Activated CD4-positive, alpha-beta T cell treated with anti-CD3 and anti-CD28 coated beads, Interleukin-2, amount 50 U/mL, for 24 hours (primary cell): ENCODE data around the gene FOXP2.

Experiments
- DNase-seq, 2 donors: peaks; one replicate each; pipeline ENCODE4 v3.0.0-alpha.2; 2020; ENCODE audit warnings: low read depth in 1 of 2, low spot score in 1 of 2

FOXP2 gene

GRCh38 chr7:114650491-114650890 is 235.9 kb downstream of the FOXP2 start:
- DNase-seq, result no peak

GRCh38 chr7:114652041-114652440 is 237.4 kb downstream of the FOXP2 start:
- DNase-seq, result no peak

- no peak for DNase-seq
Measured at GRCh38 chr7:114653364-114654088, 238.9 kb downstream of the FOXP2 start.

DNA sequence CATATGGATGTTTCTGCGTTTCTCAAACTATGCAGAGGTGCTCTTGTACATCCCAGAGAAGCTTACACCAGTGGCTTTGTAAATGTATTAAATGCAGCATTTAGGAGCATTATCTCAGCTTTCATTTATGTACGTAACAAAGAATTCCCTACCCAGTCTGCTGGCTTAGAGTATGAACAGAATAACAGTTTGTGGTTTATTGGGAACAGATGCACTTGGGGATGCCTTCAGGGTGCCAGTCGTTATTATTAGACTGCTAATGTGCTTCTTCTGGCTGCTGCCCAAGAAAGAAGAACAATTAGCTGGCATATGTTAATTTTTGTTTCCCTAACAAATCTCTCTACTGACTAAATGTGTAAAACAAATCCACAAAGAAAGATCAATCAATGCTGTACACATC is 241.9 kb downstream of the FOXP2 start:
- no peak for DNase-seq

- no peak for DNase-seq
Measured at GRCh38 chr7:114657279-114657678, 242.7 kb downstream of the FOXP2 start.

DNA sequence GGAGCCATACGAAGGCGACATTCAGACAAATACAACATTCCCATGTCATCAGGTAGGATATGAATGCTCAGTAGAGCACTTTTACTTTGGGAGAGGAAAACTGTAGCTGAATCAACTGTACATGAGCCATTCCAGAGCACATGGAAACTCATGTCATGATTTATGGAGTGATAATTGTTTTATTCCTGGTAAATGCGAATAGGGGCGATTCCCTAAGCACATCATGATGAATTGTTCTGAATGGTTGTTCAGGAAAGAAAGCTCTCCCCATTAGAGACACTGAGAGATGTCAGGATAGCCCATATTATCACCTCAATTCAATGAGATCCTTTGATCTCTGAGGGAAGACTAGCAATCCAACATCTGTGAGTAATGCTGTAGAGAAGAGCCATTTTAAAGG is 243.6 kb downstream of the FOXP2 start:
- no peak for DNase-seq

GRCh38 chr7:114659409-114660125 is 245.0 kb downstream of the FOXP2 start:
- DNase-seq, result no peak

DNA sequence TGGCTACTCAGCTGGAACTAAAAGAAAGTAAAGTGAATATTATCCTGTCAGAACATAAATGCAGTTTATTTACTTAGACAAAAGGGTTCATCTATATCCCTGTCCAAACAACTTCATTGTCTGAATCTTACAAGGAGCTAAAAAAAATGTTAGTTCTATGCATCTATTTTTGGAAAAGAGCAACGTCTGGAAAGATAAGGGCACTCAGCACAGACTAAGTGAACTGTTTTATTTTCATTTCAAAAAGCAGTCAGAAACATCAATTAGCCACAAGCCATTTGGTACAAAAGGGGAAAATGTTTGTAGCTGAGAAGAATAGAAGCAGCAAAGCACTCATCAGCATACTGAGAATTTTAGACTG is 245.5 kb downstream of the FOXP2 start:
- DNase-seq, result no peak

DNA sequence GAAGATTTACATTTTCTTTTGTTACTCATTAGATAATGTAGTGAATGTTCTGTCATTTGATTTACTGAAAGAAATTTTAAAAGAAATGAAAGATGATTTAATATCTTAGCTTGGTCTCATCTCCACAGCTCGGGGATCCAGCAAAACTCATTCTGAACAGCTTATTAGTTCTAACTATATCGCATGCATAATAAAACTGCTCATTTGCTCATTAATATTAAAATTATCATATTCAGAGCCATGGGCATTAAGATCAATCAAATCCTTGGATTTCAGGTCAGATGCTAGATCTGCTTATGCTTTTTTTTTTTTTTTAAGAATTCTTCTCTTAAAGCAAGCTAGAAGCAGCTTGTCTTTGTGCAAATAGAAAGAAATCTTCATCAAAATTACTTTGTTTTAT is 246.1 kb downstream of the FOXP2 start:
- DNase-seq, result no peak

DNA sequence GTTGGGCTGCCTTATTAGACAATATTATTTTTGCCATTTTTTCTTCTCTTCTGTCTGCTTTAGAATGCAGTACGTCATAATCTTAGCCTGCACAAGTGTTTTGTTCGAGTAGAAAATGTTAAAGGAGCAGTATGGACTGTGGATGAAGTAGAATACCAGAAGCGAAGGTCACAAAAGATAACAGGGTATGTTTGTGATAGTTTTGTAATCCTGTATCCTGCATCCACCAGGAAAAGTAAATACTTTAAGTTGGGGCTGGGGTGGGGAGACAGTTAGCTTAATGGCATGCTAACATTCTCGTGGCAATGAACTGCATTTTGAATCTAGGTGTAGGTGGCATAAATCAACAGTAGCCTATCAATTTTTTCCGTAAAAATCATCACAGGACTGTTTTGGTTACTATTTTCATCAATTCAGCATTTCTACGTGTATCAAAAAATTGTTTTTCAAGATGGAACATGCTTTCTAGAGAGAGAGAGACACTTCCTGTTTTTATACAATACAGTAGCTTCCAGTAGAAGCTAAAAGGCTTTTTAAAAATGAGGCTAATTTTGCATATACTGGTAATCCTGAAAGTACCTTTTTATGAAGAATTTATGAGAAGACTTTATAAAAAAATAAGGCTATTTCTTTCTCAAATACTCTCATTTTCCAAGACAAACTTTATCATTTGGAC is 247.5 kb downstream of the FOXP2 start:
- no peak for DNase-seq

DNA sequence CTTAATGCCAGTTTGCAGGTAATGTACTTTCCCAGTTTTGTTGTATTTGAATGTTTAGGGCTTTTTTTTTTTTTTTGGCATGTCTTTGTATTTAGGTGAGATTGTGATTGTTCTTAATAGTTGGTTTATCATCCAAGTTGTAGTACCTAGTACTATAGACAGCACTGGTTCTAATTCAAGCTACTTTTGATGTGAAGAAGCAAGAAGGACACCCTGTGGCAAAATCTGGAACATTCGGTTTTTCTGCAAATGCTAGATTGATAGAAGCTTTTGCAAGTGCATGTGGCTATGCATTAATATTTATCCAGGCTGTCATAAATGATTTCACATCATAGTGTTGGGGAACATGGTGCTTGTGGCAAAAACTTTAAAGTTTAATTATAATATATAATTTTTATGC is 248.9 kb downstream of the FOXP2 start:
- no peak for DNase-seq

- no peak for DNase-seq
Measured at GRCh38 chr7:114670676-114671075, 256.1 kb downstream of the FOXP2 start.

GRCh38 chr7:114671563-114672123 is 257.0 kb downstream of the FOXP2 start:
- no peak for DNase-seq

DNA sequence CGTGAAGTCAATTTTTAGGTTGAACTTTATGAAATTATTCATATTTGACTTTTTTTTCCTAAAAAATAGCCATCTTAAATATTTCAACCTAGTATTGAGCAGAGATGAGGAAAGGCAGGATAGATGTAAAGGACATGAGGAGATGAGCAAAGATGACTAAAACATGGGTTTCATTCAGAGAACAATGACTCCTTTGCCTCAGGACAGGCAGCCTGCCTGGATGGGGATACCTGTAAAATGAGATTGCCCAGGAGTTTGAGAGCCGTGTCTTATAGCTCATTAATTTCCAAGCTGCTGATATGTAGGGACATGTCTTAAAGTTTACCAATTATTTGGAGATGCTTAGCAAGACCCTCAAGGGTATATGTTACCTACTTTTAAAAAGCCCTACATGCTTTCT is 263.5 kb downstream of the FOXP2 start:
- DNase-seq, result no peak

DNA sequence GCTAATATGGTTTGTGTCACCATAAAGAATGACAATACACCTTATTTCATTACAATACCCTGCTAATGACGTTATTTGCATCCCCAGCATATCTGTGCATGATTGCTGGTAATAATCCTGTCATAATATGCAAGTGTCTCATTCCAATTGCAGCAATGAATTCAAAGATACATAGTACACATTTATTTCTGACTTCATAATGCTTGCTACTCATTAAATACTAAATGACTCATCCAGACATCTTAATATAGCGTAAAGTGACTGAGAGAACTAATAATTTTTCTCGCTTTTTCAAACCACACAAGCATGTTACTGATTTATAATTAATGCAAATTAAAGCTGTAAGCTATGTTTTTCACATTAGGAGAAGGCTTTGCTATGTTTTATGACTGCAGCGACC is 272.6 kb downstream of the FOXP2 start:
- DNase-seq, result no peak

DNA sequence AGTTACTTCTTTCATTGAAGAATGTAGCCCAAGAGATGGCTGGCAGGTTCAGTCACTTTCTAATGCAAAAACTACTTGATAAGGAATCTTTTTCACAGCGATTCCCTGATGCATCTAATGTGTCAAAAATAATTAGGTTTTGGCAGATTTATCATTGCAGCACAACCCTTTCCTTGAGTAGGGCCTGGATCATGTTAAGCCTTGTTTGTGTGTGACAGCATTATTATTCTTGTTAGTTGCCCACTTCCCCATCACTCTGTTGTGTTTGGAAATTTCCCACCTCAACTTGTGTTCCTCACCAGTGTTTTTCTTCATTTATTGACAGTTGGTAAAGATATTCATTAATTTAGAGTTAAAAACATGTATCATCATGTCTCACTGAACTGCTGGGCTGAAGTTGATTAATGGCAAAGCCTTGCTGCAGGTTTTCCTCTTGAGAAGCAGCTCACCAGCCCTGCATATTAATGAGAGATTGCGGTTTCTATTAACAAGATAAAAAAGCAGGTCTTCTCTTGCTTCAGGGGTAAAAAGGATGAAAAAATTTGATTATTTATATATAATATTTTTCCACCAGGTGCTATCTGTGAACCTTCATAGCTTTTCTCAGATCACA is 273.9 kb downstream of the FOXP2 start:
- no peak for DNase-seq

DNA sequence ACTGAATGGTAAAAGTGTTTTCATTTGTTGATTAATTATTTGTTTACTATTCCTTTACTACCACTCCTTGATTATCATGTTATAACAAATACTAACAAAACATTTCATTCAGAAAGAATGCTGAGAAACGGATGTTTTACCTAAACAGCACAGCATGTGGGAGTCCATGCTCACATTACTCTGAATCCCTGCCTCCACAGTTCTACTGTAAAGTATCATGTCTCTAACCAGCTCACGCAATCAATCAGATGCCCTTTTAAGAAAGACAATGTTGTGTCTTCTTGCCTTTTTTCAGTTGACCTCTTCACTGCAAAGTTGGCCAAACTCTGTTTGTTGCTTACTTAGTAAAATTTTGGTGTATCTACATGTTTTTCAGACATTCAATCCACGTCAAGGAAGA is 274.8 kb downstream of the FOXP2 start:
- DNase-seq, result no peak

- DNase-seq, result no peak
Measured at GRCh38 chr7:114691605-114692004, 277.0 kb downstream of the FOXP2 start.

DNA sequence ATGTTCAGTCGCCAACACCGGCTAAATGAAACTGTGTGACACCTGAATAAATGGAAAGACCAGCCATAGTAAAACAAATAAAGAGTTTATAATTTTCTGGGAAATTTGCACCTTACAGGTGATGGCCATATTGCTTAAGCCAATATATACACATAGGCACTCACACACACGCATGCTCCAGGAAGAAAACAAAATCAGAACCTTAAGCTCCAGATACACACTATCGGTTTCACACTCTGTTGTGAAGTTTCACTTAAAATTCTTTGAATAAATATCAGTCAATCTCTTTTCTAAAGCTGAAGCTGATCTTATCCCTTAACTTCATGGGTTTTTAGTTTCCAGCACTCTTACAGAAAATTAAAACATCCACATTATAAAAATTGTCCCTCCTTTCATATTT is 280.6 kb downstream of the FOXP2 start:
- no peak for DNase-seq

GRCh38 chr7:114700247-114700928 is 285.8 kb downstream of the FOXP2 start:
- DNase-seq, result no peak

DNA sequence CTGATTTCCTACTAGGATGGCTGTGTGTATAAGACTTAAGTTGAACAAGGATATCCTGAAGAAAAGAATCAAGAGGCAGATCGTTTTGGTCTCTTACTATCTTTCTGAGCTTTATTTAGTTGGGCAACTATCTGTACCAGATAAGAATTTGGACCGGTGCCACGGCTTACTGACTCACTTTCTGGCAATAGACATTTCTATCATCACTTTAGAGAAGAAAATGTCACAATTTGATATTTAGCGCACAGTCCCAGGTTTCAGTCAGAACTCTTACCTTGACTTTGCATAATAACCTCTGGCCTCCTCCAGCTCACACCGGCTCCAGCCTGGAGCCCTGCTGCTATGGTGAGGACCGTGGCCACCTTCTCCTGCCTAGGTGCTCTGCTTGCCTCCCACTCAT is 289.1 kb downstream of the FOXP2 start:
- DNase-seq, result no peak
